GM12878 (cell line): ENCODE data around the gene SRL. TPM values are rescaled to one million over a fixed set of nuclear protein-coding genes. Genes with fewer than 3 reads are reported as not detected.

Experiments
- BCLAF1 ChIP-seq: fragments of 450-650 bp; IDR thresholded peaks from 2 replicates; pipeline ENCODE4 v1.6.1; 2017; ENCODE audit warnings: antibody characterized with exemption, mild to moderate bottlenecking, moderate library complexity
- BMI1 ChIP-seq: fragments of 450-650 bp; IDR thresholded peaks from 2 replicates; pipeline ENCODE4 v1.6.1; 2016; ENCODE audit warnings: mild to moderate bottlenecking, moderate library complexity, borderline replicate concordance
- CHD2 ChIP-seq: IDR thresholded peaks from 2 replicates; pipeline ENCODE4 v1.6.1; 2011; ENCODE audit warnings: low read depth, low read length, improper control_type of control experiment, borderline replicate concordance
- HCFC1 ChIP-seq: fragments of 150-350 bp; IDR thresholded peaks from 2 replicates; pipeline ENCODE4 v1.6.1; 2014; ENCODE audit warnings: low read length
- NR2C2 ChIP-seq: IDR thresholded peaks from 2 replicates; pipeline ENCODE4 v1.6.1; 2011; ENCODE audit warnings: borderline replicate concordance, low read depth; ENCODE audit not compliant: control insufficient read depth, insufficient read length
- PAX5 ChIP-seq: IDR thresholded peaks from 2 replicates; pipeline ENCODE4 v1.6.1; 2011; ENCODE audit warnings: low read depth, low read length, borderline replicate concordance
- PAX8 ChIP-seq: fragments of 450-650 bp; IDR thresholded peaks from 2 replicates; pipeline ENCODE4 v1.6.1; 2017; ENCODE audit warnings: mild to moderate bottlenecking, moderate library complexity
- SPI1 ChIP-seq: IDR thresholded peaks from 2 replicates; pipeline ENCODE4 v1.6.1; 2011; ENCODE audit warnings: low read depth, mild to moderate bottlenecking, low read length, moderate library complexity, borderline replicate concordance; ENCODE audit not compliant: insufficient read depth
- SRF ChIP-seq, 2 experiments: IDR thresholded peaks; 2 replicates each; pipeline ENCODE4 v1.6.1; 2011; ENCODE audit warnings: low read depth in 2 of 2, low read length in 2 of 2, mild to moderate bottlenecking in 1 of 2, moderate library complexity in 1 of 2
- SUPT20H ChIP-seq: IDR thresholded peaks from 2 replicates; pipeline ENCODE4 v1.6.1; 2011; ENCODE audit warnings: low read depth, mild to moderate bottlenecking, low read length, moderate library complexity, borderline replicate concordance; ENCODE audit not compliant: control insufficient read depth
- TCF3 ChIP-seq: IDR thresholded peaks from 2 replicates; pipeline ENCODE4 v1.6.1; 2012; ENCODE audit warnings: low read depth, mild to moderate bottlenecking, low read length, borderline replicate concordance; ENCODE audit not compliant: insufficient read depth
- ZBTB33 ChIP-seq: fragments of 450-650 bp; IDR thresholded peaks from 2 replicates; pipeline ENCODE4 v1.6.1; 2017; ENCODE audit warnings: mild to moderate bottlenecking
- ZBTB4 ChIP-seq: fragments of 450-650 bp; formaldehyde crosslinking; IDR thresholded peaks from 2 replicates; pipeline ENCODE4 v1.4.0; 2022; ENCODE audit warnings: mild to moderate bottlenecking, moderate library complexity
- polyA plus RNA-seq, 11 experiments: library from polyadenylated mRNA; depleted of rRNA in 4 of 11; unstranded in 6 of 11; stranded (reverse) in 5 of 11; fragments of >200 nt; fragmentation: Nextera tagmentation in 4 of 11; fragmentation: Illumina TruSeq in 1 of 11; extraction: Ambion mirVana in 4 of 11; extraction: Trizol in 1 of 11; gene quantifications; 1 replicate in 1 of 11; 2 replicates in 10 of 11; pipeline versions ENCODE4 v1.2.1 to v1.2.3, GENCODE V29; 2011 to 2016; ENCODE audit warnings: inconsistent platforms in 2 of 11, missing spikeins in 2 of 11, low read depth in 1 of 11
- total RNA-seq, 4 experiments: library from RNA; depleted of rRNA in 3 of 4; stranded (reverse); fragments of >200 nt in 3 of 4; fragmentation: Illumina TruSeq in 1 of 4; extraction: Trizol in 1 of 4; gene quantifications; 2 replicates each; pipeline versions ENCODE4 v1.2.1 to v1.2.3, GENCODE V29; 2013 to 2021
- TF ChIP-seq, protein P1 (sequence below): fragments of 450-650 bp; IDR thresholded peaks from 2 replicates; pipeline ENCODE4 v1.6.1; 2016; ENCODE audit warnings: mild to moderate bottlenecking, moderate library complexity, borderline replicate concordance

SRL gene
- total and polyA plus RNA-seq, 10 of the 15 experiments (the other 5 are each of a cell fraction or from before 2014, with no cell fraction given) = not detected

DNA sequence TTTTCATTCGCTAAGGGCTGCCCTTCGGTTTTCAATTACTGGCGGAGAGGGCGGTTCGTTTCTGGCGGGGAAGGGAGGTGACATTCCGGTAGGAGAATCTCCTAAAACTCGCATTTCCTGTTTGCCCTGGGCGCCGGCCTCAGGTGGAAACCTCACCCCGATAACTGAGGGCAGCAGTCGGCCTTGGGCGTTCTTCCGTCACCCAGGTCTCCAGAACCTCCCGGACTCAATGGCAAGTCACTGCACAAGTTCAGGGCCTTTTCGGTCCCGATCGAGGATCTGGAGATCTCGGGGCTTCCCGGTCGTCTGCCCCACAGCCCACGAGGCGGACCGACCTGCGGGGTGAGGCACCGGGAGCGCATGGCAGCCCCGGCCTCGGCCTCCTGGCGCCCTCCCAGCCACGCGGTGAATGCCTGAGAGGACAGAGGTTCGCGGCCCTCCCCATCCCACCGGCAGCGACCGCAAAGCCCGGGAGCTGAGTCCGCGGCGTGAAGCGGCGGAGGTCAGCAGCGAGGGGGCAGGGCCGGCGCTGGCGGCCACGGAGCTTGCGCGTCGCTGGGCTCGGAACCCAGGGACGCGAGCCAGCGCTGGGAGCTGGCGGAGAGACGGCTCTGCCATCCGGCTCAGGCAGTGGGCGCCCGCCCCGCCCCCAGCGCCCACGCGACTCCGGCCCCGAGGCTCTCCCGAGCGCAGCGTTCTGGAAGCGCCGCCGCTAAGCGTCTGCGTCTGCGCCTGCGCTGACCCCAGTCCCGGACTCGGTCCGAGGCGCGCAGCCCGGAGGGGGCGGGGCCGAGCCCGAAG, 58.4 kb downstream of the SRL start (continued):
- TF ChIP-seq ZBTB33 = no peak
- no peak for TF ChIP-seq BCLAF1
- TF ChIP-seq ZBTB4 (CRISPR knock-in tag) = no peak
- no peak for TF ChIP-seq HCFC1
- 0 out of 4 replicates have a peak, but pooled peaks of 1 of the 2 experiments have one; percentile 41 for TF ChIP-seq SRF (IDR thresholded peaks at IDR 0.05; ENCODE audit: low read depth in 2 of 2, low read length in 2 of 2)
- TF ChIP-seq BMI1 = no peak
- TF ChIP-seq TCF3 = no peak
- TF ChIP-seq, protein P1, sequence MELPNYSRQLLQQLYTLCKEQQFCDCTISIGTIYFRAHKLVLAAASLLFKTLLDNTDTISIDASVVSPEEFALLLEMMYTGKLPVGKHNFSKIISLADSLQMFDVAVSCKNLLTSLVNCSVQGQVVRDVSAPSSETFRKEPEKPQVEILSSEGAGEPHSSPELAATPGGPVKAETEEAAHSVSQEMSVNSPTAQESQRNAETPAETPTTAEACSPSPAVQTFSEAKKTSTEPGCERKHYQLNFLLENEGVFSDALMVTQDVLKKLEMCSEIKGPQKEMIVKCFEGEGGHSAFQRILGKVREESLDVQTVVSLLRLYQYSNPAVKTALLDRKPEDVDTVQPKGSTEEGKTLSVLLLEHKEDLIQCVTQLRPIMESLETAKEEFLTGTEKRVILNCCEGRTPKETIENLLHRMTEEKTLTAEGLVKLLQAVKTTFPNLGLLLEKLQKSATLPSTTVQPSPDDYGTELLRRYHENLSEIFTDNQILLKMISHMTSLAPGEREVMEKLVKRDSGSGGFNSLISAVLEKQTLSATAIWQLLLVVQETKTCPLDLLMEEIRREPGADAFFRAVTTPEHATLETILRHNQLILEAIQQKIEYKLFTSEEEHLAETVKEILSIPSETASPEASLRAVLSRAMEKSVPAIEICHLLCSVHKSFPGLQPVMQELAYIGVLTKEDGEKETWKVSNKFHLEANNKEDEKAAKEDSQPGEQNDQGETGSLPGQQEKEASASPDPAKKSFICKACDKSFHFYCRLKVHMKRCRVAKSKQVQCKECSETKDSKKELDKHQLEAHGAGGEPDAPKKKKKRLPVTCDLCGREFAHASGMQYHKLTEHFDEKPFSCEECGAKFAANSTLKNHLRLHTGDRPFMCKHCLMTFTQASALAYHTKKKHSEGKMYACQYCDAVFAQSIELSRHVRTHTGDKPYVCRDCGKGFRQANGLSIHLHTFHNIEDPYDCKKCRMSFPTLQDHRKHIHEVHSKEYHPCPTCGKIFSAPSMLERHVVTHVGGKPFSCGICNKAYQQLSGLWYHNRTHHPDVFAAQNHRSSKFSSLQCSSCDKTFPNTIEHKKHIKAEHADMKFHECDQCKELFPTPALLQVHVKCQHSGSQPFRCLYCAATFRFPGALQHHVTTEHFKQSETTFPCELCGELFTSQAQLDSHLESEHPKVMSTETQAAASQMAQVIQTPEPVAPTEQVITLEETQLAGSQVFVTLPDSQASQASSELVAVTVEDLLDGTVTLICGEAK = no peak
- TF ChIP-seq PAX8 = no peak
- TF ChIP-seq NR2C2 = no peak
- peak; percentile 44; the same call in 1 of the 2 replicates for TF ChIP-seq PAX5
- no peak for TF ChIP-seq SUPT20H
- TF ChIP-seq CHD2 = peak; percentile 62; the same call in 1 of the 2 replicates
- TF ChIP-seq SPI1 = no peak
